GM13977 (cell line): ENCODE measurements around the gene SIRT2.
A peak's percentile ranks its signal among the peaks of the same experiment; 100 is the strongest.
"Not testable (repeated sequence)": the region's sequence is repeated elsewhere in the genome, so short reads cannot be mapped to it uniquely, and the experiment has no call there.

Experiments
- DNase-seq: peaks from one replicate; pipeline ENCODE4 v3.0.0; 2012; ENCODE audit warnings: low spot score
- CTCF ChIP-seq: IDR thresholded peaks from 2 replicates; pipeline ENCODE4 v1.5.1; 2012; ENCODE audit warnings: mild to moderate bottlenecking, control low read depth; ENCODE audit not compliant: insufficient read depth; ENCODE audit errors: extremely low read depth, missing control alignments
- in situ Hi-C: fragments of 300-500 bp; cut with MboI; formaldehyde crosslinking; loops from one replicate; pipeline ENCODE4 v1.12.0; 2022; ENCODE audit warnings: low sequenced_read_pairs, low pct_unique_long_range_greater_than_20kb, mixed read lengths, inconsistent platforms; ENCODE audit not compliant: unreplicated experiment

The SIRT2 gene

GRCh38 chr19:38941979-38942378 lies 42.6 kb upstream of the SIRT2 start:
- in situ Hi-C loops: loop anchor here (25.0 kb wide), 1 partner anchor 530 kb away; the partner anchor contains the start of gene FAM98C
- DNase-seq: no peak
- no peak for TF ChIP-seq CTCF

DNA sequence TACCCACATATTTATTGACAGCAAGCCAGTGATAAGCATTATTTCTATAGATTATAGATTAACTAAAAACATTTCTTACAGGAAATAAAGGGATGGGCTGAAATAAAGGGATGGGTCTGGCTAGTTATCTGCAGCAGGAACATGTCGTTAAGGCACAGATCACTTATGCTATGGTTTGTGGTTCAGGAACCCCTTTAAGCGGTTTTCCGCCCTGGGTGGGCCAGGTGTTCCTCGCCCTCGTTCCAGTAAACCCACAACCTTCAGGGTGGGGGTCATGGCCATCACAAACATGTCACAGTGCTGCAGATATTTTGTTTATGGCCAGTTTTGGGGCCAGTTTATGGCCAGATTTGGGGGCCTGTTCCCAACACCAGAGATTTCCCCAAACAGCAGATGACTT lies 42.0 kb upstream of the SIRT2 start:
- in situ Hi-C loops: loop anchor here (25.0 kb wide), 1 partner anchor 529 kb away; the partner anchor contains the start of gene FAM98C
- not testable (repeated sequence) for DNase-seq

- in situ Hi-C loops: loop anchor here (25.0 kb wide), 1 partner anchor 528 kb away; the partner anchor contains the start of gene FAM98C
- TF ChIP-seq CTCF: no peak
- DNase-seq: no peak
These were observed 40.5 kb upstream of the SIRT2 start for GRCh38 chr19:38939957-38940356.

DNA sequence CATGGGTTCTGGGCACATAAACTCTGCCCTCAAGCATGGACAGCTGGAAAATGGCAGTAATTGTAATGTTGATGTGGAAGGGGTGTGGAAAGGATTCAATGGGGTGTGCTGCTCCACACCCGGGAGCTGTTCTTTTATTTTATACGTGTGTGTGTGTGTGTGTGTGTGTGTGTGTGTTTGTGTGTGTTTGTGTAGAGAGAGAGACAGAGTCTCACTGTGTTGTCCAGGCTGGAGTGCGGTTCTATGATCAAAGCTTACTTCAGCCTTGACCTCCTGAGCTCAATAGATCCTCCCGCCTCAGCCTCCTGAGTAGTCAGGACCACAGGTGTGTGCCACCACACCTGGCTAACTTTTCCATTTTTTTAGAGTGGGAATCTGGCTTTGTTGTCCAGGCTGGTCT lies 34.1 kb upstream of the SIRT2 start:
- in situ Hi-C loops: loop anchor here (25.0 kb wide), 1 partner anchor 521 kb away; the partner anchor contains the start of gene FAM98C
- DNase-seq: no peak

GRCh38 chr19:38932425-38933179 lies 33.2 kb upstream of the SIRT2 start:
- DNase-seq: peak; percentile 52

More for the DNA sequence above, 34.1 kb upstream of the SIRT2 start:
- TF ChIP-seq CTCF: no peak

DNA sequence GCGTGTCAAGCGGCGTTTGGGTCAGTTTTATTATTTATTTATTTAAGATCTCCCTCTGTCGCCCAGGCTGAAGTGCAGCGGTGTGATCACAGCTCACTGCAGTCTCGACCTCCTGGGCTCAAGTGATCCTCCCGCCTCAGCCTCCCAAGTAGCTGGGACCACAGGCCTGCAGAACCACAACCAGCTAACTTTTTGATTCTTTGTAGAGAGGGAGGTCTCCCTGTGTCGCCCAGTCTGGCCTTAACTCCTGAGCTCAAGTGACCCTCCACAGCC lies 32.0 kb upstream of the SIRT2 start:
- in situ Hi-C loops: loop anchor here (25.0 kb wide), 1 partner anchor 519 kb away; the partner anchor contains the start of gene FAM98C
- TF ChIP-seq CTCF: no peak
- DNase-seq: no peak

More at GRCh38 chr19:38932425-38933179, 33.2 kb upstream of the SIRT2 start:
- peak; percentile 52 for TF ChIP-seq CTCF
- in situ Hi-C loops: loop anchor here (25.0 kb wide), 1 partner anchor 520 kb away; the partner anchor contains the start of gene FAM98C

- no peak for TF ChIP-seq CTCF
- in situ Hi-C loops: loop anchor here (25.0 kb wide), 1 partner anchor 519 kb away; the partner anchor contains the start of gene FAM98C
- peak; percentile 99 for DNase-seq
These were observed 31.5 kb upstream of the SIRT2 start, which contains the start of gene MRPS12 for GRCh38 chr19:38930776-38931520. Gene MRPS12, plus strand, starts transcription at chr19:38930944. Its CDS starts 351 bp downstream, at chr19:38931295.
